Measurements from ENCODE around the gene SARDH.

DNA sequence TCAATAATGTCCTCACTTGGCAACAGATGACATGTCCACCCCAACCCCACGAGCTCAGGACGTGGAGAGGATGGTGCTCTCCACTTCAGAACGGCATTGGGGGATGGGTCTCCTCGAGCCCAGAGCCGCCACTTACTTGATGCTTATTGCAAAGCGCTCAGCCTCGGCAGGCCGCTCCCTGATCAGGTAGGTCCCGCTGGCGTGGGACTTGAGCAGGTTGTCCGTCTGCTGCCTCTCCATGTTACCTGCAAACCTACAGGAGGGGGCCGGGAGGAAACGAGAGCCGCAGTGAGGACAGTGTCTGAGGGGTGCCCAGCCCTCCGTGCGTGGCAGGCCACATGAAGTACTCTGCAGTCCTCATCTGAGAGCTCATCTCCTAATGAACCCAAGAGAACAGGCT is 36.6 kb upstream of the SARDH start:
- TF ChIP-seq, protein P1, sequence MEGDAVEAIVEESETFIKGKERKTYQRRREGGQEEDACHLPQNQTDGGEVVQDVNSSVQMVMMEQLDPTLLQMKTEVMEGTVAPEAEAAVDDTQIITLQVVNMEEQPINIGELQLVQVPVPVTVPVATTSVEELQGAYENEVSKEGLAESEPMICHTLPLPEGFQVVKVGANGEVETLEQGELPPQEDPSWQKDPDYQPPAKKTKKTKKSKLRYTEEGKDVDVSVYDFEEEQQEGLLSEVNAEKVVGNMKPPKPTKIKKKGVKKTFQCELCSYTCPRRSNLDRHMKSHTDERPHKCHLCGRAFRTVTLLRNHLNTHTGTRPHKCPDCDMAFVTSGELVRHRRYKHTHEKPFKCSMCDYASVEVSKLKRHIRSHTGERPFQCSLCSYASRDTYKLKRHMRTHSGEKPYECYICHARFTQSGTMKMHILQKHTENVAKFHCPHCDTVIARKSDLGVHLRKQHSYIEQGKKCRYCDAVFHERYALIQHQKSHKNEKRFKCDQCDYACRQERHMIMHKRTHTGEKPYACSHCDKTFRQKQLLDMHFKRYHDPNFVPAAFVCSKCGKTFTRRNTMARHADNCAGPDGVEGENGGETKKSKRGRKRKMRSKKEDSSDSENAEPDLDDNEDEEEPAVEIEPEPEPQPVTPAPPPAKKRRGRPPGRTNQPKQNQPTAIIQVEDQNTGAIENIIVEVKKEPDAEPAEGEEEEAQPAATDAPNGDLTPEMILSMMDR (IDR thresholded peaks at IDR 0.05; ENCODE audit: low read length), result no peak
- no peak for TF ChIP-seq EZH2 (IDR thresholded peaks at IDR 0.05; ENCODE audit: borderline replicate concordance, low read length)
